Panc1 (cell line): ENCODE data around the gene PRRG3. TPM values are rescaled to one million over a fixed set of nuclear protein-coding genes. Genes with fewer than 3 reads are reported as not detected.

Source experiments
- ATAC-seq: fragments of 200-7000 bp; cut with Tn5 transposase; 2 replicates; pipeline ENCODE4 v1.9.1; 2020; ENCODE audit warnings: mild to moderate bottlenecking, moderate library complexity
- BruUV-seq: library from RNA; stranded (reverse); fragments of 400-500 nt; replicated peaks from 2 replicates; lab custom pipeline; 2021; lab: Mats Ljungman, UMichigan
- CTCF ChIA-PET: fragments of 300-600 bp; sonication (Branson Sonifier 250); formaldehyde crosslinking; loops from one replicate; lab custom pipeline; 2022; ENCODE audit warnings: antibody characterized with exemption; lab: Charles Lee
- POLR2A ChIA-PET: fragments of 300-600 bp; sonication (Branson Sonifier 250); formaldehyde crosslinking; loops from one replicate; lab custom pipeline; 2022; ENCODE audit warnings: antibody characterized with exemption; lab: Charles Lee
- DNase-seq: peaks from one replicate; pipeline ENCODE4 v3.0.0-alpha.2; 2010; ENCODE audit warnings: low read depth, low spot score
- H3K27ac ChIP-seq: 2 replicates; pipeline ENCODE4 v1.5.1; 2011; ENCODE audit warnings: mild to moderate bottlenecking, low read length, inconsistent platforms
- H3K27me3 ChIP-seq: fragments of 200-500 bp; sonication (Bioruptor generic); 2 replicates; pipeline ENCODE4 v1.6.0; 2014; ENCODE audit warnings: low read length, inconsistent platforms; ENCODE audit not compliant: control insufficient read depth, insufficient read depth
- H3K36me3 ChIP-seq: fragments of 200-500 bp; sonication (Bioruptor generic); 2 replicates; pipeline ENCODE4 v1.5.1; 2014; ENCODE audit warnings: inconsistent platforms, mild to moderate bottlenecking, low read length, moderate library complexity; ENCODE audit not compliant: control insufficient read depth, insufficient read depth
- H3K4me1 ChIP-seq: 2 replicates; pipeline ENCODE4 v1.5.1; 2011; ENCODE audit warnings: inconsistent platforms, mild to moderate bottlenecking, low read length, moderate library complexity; ENCODE audit not compliant: control insufficient read depth, insufficient read depth
- H3K4me3 ChIP-seq, 2 experiments: 2 replicates each; pipeline ENCODE4 v1.5.1; 2011 to 2012; ENCODE audit warnings: low read depth in 2 of 2, low read length in 2 of 2, mild to moderate bottlenecking in 2 of 2, inconsistent platforms in 1 of 2, moderate library complexity in 1 of 2
- H3K9me3 ChIP-seq: fragments of 200-500 bp; sonication (Bioruptor generic); 2 replicates; pipeline ENCODE4 v1.5.1; 2014; ENCODE audit warnings: low read depth, mild to moderate bottlenecking, inconsistent platforms, low read length, moderate library complexity; ENCODE audit not compliant: control insufficient read depth, insufficient read depth
- CTCF ChIP-seq: fragments of 450-650 bp; IDR thresholded peaks from 2 replicates; pipeline ENCODE4 v1.5.1; 2017; ENCODE audit warnings: mild to moderate bottlenecking
- POLR2AphosphoS5 ChIP-seq: IDR thresholded peaks from 2 replicates; pipeline ENCODE4 v1.6.1; 2012; ENCODE audit warnings: mild to moderate bottlenecking, low read depth, low read length, moderate library complexity
- SIN3A ChIP-seq: IDR thresholded peaks from 2 replicates; pipeline ENCODE4 v1.6.1; 2012; ENCODE audit warnings: low read depth, mild to moderate bottlenecking, low read length, moderate library complexity, borderline replicate concordance; ENCODE audit not compliant: insufficient read depth
- TCF7L2 ChIP-seq: IDR thresholded peaks from 2 replicates; pipeline ENCODE4 v1.6.1; 2011; ENCODE audit warnings: mild to moderate bottlenecking, low read depth, low read length, inconsistent platforms
- in situ Hi-C: cut with HindIII; loops from 2 replicates; pipeline ENCODE4 v1.10.0; 2016; ENCODE audit warnings: low sequenced_read_pairs, low pct_unique_long_range_greater_than_20kb
- intact Hi-C: fragments of 100-400 bp; cut with micrococcal nuclease; formaldehyde crosslinking; loops from one replicate; pipeline ENCODE4 v1.10.0; 2022; ENCODE audit not compliant: unreplicated experiment
- total RNA-seq: library from RNA; stranded (reverse); gene quantifications from one replicate; pipeline ENCODE4 v1.2.1, GENCODE V29; 2021; ENCODE audit not compliant: unreplicated experiment
- TF ChIP-seq, protein P1 (sequence below), 2 experiments: IDR thresholded peaks; 2 replicates each; pipeline ENCODE4 v1.6.1; 2011 to 2012; ENCODE audit warnings: low read depth in 2 of 2, control low read depth in 1 of 2, low read length in 1 of 2, mild to moderate bottlenecking in 1 of 2, moderate library complexity in 1 of 2; ENCODE audit not compliant: insufficient read depth in 1 of 2

The PRRG3 gene
- total RNA-seq, 1 experiment from 2014 or later = not detected

GRCh38 chrX:151688695-151689094, 6.6 kb upstream of the PRRG3 start:
- Histone ChIP-seq H3K36me3 (no peaks in the 10 kb centered on the region), H3K4me3 (no peak overlapping the region), H3K9me3 (no peaks in the 10 kb centered on the region), H3K4me1 (no peaks in the 10 kb centered on the region), H3K27ac (no peak overlapping the region), H3K27me3 (no peaks in the 10 kb centered on the region; the same call in 1 of the 2 replicates)
- CTCF ChIA-PET = interaction anchor here (0.7 kb wide), 1 partner anchor 134 kb away, joined by 3 read pairs; no protein-coding TSS in a partner anchor
- in situ Hi-C loops (no loop called here), intact Hi-C loops (no loop called here)
- TF ChIP-seq, protein P1, sequence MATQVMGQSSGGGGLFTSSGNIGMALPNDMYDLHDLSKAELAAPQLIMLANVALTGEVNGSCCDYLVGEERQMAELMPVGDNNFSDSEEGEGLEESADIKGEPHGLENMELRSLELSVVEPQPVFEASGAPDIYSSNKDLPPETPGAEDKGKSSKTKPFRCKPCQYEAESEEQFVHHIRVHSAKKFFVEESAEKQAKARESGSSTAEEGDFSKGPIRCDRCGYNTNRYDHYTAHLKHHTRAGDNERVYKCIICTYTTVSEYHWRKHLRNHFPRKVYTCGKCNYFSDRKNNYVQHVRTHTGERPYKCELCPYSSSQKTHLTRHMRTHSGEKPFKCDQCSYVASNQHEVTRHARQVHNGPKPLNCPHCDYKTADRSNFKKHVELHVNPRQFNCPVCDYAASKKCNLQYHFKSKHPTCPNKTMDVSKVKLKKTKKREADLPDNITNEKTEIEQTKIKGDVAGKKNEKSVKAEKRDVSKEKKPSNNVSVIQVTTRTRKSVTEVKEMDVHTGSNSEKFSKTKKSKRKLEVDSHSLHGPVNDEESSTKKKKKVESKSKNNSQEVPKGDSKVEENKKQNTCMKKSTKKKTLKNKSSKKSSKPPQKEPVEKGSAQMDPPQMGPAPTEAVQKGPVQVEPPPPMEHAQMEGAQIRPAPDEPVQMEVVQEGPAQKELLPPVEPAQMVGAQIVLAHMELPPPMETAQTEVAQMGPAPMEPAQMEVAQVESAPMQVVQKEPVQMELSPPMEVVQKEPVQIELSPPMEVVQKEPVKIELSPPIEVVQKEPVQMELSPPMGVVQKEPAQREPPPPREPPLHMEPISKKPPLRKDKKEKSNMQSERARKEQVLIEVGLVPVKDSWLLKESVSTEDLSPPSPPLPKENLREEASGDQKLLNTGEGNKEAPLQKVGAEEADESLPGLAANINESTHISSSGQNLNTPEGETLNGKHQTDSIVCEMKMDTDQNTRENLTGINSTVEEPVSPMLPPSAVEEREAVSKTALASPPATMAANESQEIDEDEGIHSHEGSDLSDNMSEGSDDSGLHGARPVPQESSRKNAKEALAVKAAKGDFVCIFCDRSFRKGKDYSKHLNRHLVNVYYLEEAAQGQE (IDR thresholded peaks at IDR 0.05; ENCODE audit: insufficient read depth in 1 of 2, low read depth in 2 of 2, low read length in 1 of 2) = no peak
- TF ChIP-seq POLR2AphosphoS5 (no peak), CTCF (no peak), SIN3A (no peak), TCF7L2 (no peak)
- BruUV-seq = no TSS peak
- no peak for ATAC-seq
- POLR2A ChIA-PET = no interaction called here
- DNase-seq = no peak

DNA sequence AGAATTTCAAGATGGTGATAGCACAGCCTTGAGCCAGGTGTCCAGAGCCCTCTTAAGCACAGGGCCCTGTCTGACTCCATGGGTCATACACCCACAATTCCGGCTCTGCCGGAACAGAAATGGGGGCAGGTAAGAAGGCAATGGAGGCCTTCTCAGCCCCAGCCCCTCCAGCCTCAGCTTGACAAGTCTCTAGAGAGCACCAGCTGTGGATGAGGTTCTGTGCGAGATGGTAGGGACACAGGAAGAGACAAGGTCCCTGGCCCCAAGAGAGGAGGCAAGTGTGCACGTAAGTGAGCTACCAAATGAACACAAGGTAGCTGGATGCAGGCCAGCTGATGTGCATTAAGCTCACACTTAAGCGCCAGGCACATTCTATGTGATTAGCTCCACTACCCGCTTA, 2.4 kb upstream of the PRRG3 start:
- no peak for TF ChIP-seq SIN3A
- no peak for TF ChIP-seq POLR2AphosphoS5
- TF ChIP-seq CTCF = no peak
- no peak for TF ChIP-seq TCF7L2
- TF ChIP-seq, protein P1 (IDR thresholded peaks at IDR 0.05; ENCODE audit: insufficient read depth in 1 of 2, low read depth in 2 of 2, low read length in 1 of 2) = no peak
- Histone ChIP-seq H3K27ac (no peak overlapping the region), H3K4me1 (no peaks in the 10 kb centered on the region), H3K9me3 (no peaks in the 10 kb centered on the region), H3K36me3 (no peaks in the 10 kb centered on the region), H3K27me3 (no peaks in the 10 kb centered on the region), H3K4me3 (no peak overlapping the region)
- intact Hi-C loops = no loop called here
- DNase-seq = no peak
- POLR2A ChIA-PET = no interaction called here
- CTCF ChIA-PET = no interaction called here
- no TSS peak for BruUV-seq
- in situ Hi-C loops = no loop called here
- no peak for ATAC-seq
